WTC11 (cell line): ENCODE measurements around the gene RBM19. TPM values are rescaled to one million over a fixed set of nuclear protein-coding genes. Genes with fewer than 3 reads are reported as not detected.

ENCODE experiments used
- ATAC-seq: fragments of 200-7000 bp; cut with Tn5 transposase; 2 replicates; pipeline ENCODE4 v1.10.0; 2021; ENCODE audit warnings: mild to moderate bottlenecking, moderate library complexity
- CTCF ChIA-PET: fragments of 300-600 bp; sonication (Branson Sonifier 250); formaldehyde crosslinking; loops from one replicate; lab custom pipeline; 2021; ENCODE audit warnings: antibody characterized with exemption; lab: Charles Lee
- POLR2A ChIA-PET: fragments of 350-600 bp; sonication (Branson Sonifier 250); formaldehyde crosslinking; loops from one replicate; lab custom pipeline; 2021; ENCODE audit warnings: antibody characterized with exemption; lab: Charles Lee
- DNase-seq: peaks from one replicate; pipeline ENCODE4 v3.0.0; 2021; ENCODE audit warnings: low spot score
- H3K27ac Mint-ChIP-seq: 2 replicates; pipeline ENCODE4 v1.8.0; 2021; ENCODE audit warnings: mixed read lengths
- H3K27me3 Mint-ChIP-seq: 2 replicates; pipeline ENCODE4 v1.8.0; 2021; ENCODE audit warnings: low read depth, mild to moderate bottlenecking, moderate library complexity, mixed read lengths
- H3K36me3 Mint-ChIP-seq: 2 replicates; pipeline ENCODE4 v1.8.0; 2021; ENCODE audit warnings: mixed read lengths
- H3K4me1 Mint-ChIP-seq: 2 replicates; pipeline ENCODE4 v1.8.0; 2022; ENCODE audit warnings: mixed read lengths
- H3K4me3 Mint-ChIP-seq: 2 replicates; pipeline ENCODE4 v1.8.0; 2021; ENCODE audit warnings: mild to moderate bottlenecking, moderate library complexity, mixed read lengths
- H3K9me3 Mint-ChIP-seq: 2 replicates; pipeline ENCODE4 v1.8.0; 2021; ENCODE audit warnings: mixed read lengths
- CREB1 ChIP-seq: sonication (generic); formaldehyde crosslinking; IDR thresholded peaks from 2 replicates; pipeline ENCODE4 v1.8.0; 2023; ENCODE audit warnings: mild to moderate bottlenecking, missing genetic modification reagents
- GABPB1 ChIP-seq: sonication (generic); formaldehyde crosslinking; IDR thresholded peaks from 2 replicates; pipeline ENCODE4 v1.8.1; 2023; ENCODE audit warnings: mild to moderate bottlenecking, missing genetic modification reagents
- GTF2I ChIP-seq: fragments of 250-450 bp; sonication (Bioruptor Pico); conservative IDR thresholded peaks from 2 replicates; pipeline ENCODE4 v1.4.0; 2021; ENCODE audit warnings: mild to moderate bottlenecking
- HMGA2 ChIP-seq: fragments of 250-450 bp; sonication (Bioruptor Pico); IDR thresholded peaks from 2 replicates; pipeline ENCODE4 v1.4.0; 2021; ENCODE audit warnings: mild to moderate bottlenecking, moderate library complexity
- IRF2 ChIP-seq: sonication (generic); formaldehyde crosslinking; IDR thresholded peaks from 2 replicates; pipeline ENCODE4 v1.8.0; 2022; ENCODE audit warnings: low read depth, missing genetic modification reagents, borderline replicate concordance
- JAZF1 ChIP-seq: fragments of 250-450 bp; sonication (Bioruptor Pico); IDR thresholded peaks from 2 replicates; pipeline ENCODE4 v1.9.0; 2021; ENCODE audit warnings: moderate library complexity, mild to moderate bottlenecking, inconsistent platforms
- MYBL2 ChIP-seq: sonication (generic); formaldehyde crosslinking; IDR thresholded peaks from 2 replicates; pipeline ENCODE4 v1.8.1; 2023; ENCODE audit warnings: mild to moderate bottlenecking, moderate library complexity, missing genetic modification reagents
- NFATC4 ChIP-seq: fragments of 250-450 bp; sonication (Bioruptor Pico); IDR thresholded peaks from 2 replicates; pipeline ENCODE4 v1.9.0; 2021; ENCODE audit warnings: mild to moderate bottlenecking
- NFE2L1 ChIP-seq: sonication (generic); formaldehyde crosslinking; IDR thresholded peaks from 2 replicates; pipeline ENCODE4 v1.8.1; 2023; ENCODE audit warnings: missing genetic modification reagents
- NR3C1 ChIP-seq: sonication (generic); formaldehyde crosslinking; conservative IDR thresholded peaks from 2 replicates; pipeline ENCODE4 v1.8.1; 2023; ENCODE audit warnings: low read depth, mild to moderate bottlenecking, missing genetic modification reagents
- TP53 ChIP-seq: sonication (generic); formaldehyde crosslinking; IDR thresholded peaks from 2 replicates; pipeline ENCODE4 v1.8.1; 2023; ENCODE audit warnings: mild to moderate bottlenecking, missing genetic modification reagents
- ZNF396 ChIP-seq: fragments of 250-450 bp; sonication (Bioruptor Pico); IDR thresholded peaks from 2 replicates; pipeline ENCODE4 v1.8.0; 2021; ENCODE audit warnings: mild to moderate bottlenecking, moderate library complexity, borderline replicate concordance
- ZNF425 ChIP-seq: fragments of 250-450 bp; sonication (Bioruptor Pico); conservative IDR thresholded peaks from 2 replicates; pipeline ENCODE4 v1.9.0; 2021; ENCODE audit warnings: mild to moderate bottlenecking
- ZNF512 ChIP-seq: sonication (generic); formaldehyde crosslinking; IDR thresholded peaks from 2 replicates; pipeline ENCODE4 v1.8.1; 2022; ENCODE audit warnings: missing genetic modification reagents, borderline replicate concordance
- total RNA-seq: library from RNA; stranded (reverse); gene quantifications from 3 replicates; pipeline ENCODE4 v1.2.3, GENCODE V29; 2021
- TF ChIP-seq, protein P1 (sequence below): sonication (generic); formaldehyde crosslinking; IDR thresholded peaks from 2 replicates; pipeline ENCODE4 v1.8.0; 2023; ENCODE audit warnings: missing genetic modification reagents
- TF ChIP-seq, protein P2 (sequence below): sonication (generic); formaldehyde crosslinking; IDR thresholded peaks from 2 replicates; pipeline ENCODE4 v1.8.1; 2023; ENCODE audit warnings: mild to moderate bottlenecking, moderate library complexity, missing genetic modification reagents
- TF ChIP-seq, protein P3 (sequence below): sonication (generic); formaldehyde crosslinking; IDR thresholded peaks from 2 replicates; pipeline ENCODE4 v1.8.0; 2022; ENCODE audit warnings: mild to moderate bottlenecking, missing genetic modification reagents
- TF ChIP-seq, protein P4 (sequence below): sonication (generic); formaldehyde crosslinking; IDR thresholded peaks from 2 replicates; pipeline ENCODE4 v1.8.0; 2022; ENCODE audit warnings: mild to moderate bottlenecking, missing genetic modification reagents

The RBM19 gene
- total RNA-seq, 1 experiment from 2014 or later: 60.1 TPM

DNA sequence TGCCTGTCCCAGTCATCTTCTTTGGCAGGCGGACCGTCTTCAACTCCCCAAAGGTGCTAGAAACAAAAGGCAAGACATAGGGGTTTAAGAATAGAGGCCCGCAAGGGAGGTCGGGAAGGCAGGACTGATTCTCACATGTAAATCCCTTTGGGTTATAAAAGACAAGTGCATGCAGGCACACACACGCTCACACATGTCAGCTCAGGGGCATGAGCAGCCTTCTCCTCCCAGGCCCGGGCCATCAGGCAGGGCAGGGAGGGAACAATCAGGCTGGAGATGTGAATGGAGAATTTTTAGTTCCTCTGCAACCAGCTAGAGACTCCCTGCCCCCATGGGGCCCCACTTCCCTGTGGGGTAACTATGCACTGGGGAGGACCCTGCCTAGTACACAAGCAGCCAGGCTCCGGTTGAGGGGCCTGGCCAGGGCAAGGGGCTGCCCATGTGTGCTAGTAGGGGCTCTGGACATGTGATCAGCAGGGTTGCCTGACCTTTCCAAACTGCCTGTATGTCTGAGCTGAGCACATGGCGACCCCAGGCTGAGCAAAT, 107.2 kb downstream of the RBM19 start (continued):
- no peak for TF ChIP-seq IRF2 (CRISPR knock-in tag)

- no peak overlapping the region for H3K27ac Mint-ChIP-seq
- H3K27me3 Mint-ChIP-seq: no peaks in the 10 kb centered on the region
- H3K9me3 Mint-ChIP-seq: no peaks in the 10 kb centered on the region
- no peak overlapping the region for H3K4me3 Mint-ChIP-seq
- no peaks in the 10 kb centered on the region; the same call in 1 of the 2 replicates for H3K36me3 Mint-ChIP-seq
- ATAC-seq: no peak
- TF ChIP-seq, protein P1, sequence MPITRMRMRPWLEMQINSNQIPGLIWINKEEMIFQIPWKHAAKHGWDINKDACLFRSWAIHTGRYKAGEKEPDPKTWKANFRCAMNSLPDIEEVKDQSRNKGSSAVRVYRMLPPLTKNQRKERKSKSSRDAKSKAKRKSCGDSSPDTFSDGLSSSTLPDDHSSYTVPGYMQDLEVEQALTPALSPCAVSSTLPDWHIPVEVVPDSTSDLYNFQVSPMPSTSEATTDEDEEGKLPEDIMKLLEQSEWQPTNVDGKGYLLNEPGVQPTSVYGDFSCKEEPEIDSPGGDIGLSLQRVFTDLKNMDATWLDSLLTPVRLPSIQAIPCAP (CRISPR knock-in tag): no peak
- TF ChIP-seq NFATC4 (no peak), GABPB1 (no peak), ZNF425 (CRISPR knock-in tag) (no peak), TP53 (CRISPR knock-in tag) (no peak), GTF2I (CRISPR knock-in tag) (no peak), HMGA2 (CRISPR knock-in tag) (no peak), NFE2L1 (no peak), CREB1 (CRISPR knock-in tag) (no peak)
- TF ChIP-seq, protein P2, sequence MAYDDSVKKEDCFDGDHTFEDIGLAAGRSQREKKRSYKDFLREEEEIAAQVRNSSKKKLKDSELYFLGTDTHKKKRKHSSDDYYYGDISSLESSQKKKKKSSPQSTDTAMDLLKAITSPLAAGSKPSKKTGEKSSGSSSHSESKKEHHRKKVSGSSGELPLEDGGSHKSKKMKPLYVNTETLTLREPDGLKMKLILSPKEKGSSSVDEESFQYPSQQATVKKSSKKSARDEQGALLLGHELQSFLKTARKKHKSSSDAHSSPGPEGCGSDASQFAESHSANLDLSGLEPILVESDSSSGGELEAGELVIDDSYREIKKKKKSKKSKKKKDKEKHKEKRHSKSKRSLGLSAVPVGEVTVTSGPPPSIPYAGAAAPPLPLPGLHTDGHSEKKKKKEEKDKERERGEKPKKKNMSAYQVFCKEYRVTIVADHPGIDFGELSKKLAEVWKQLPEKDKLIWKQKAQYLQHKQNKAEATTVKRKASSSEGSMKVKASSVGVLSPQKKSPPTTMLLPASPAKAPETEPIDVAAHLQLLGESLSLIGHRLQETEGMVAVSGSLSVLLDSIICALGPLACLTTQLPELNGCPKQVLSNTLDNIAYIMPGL (CRISPR knock-in tag): no peak
- TF ChIP-seq, protein P3, sequence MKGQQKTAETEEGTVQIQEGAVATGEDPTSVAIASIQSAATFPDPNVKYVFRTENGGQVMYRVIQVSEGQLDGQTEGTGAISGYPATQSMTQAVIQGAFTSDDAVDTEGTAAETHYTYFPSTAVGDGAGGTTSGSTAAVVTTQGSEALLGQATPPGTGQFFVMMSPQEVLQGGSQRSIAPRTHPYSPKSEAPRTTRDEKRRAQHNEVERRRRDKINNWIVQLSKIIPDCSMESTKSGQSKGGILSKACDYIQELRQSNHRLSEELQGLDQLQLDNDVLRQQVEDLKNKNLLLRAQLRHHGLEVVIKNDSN (CRISPR knock-in tag): no peak
- DNase-seq: no peak
- POLR2A ChIA-PET: interaction anchor here (0.6 kb wide), 1 partner anchor 556 kb away, joined by 6 read pairs; no protein-coding TSS in a partner anchor
- H3K4me1 Mint-ChIP-seq: peaks cover 32% of the 10 kb centered on the region
- CTCF ChIA-PET: interaction anchor here (0.9 to 2.2 kb wide), 3 partner anchors 9 to 32 kb away, joined by 3 to 9 read pairs (median 5); no protein-coding TSS in a partner anchor
These were observed 108.8 kb downstream of the RBM19 start for GRCh38 chr12:113857371-113857770.

DNA sequence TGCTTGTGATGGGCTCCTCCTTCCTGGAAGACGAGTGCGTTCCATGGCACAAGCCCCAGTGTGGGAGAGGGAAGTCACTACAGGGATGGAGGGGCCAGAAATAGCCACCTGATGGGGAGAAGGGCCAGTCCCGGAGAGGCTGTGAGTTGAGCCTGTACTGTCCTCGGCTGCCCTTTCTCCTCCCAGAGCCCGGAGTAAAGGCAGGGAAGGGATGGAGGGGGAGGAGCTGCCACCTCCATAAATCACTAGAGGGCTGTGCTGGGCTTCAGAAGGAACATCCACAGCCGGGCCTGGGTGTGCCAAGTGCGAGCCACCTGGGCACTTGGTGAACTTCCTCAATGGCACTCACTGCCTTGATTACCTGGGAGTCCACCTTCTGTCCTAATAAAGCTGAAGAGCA, 110.1 kb downstream of the RBM19 start:
- H3K27ac Mint-ChIP-seq: no peak overlapping the region
- ATAC-seq (no peak), DNase-seq (no peak)
- H3K27me3 Mint-ChIP-seq: no peaks in the 10 kb centered on the region
- peaks cover 18% of the 10 kb centered on the region for H3K4me1 Mint-ChIP-seq
- CTCF ChIA-PET: interaction anchor here (1.5 to 2.2 kb wide), 2 partner anchors 11 to 37 kb away, joined by 4 to 9 read pairs; no protein-coding TSS in a partner anchor
- no peak overlapping the region for H3K4me3 Mint-ChIP-seq
- no peaks in the 10 kb centered on the region for H3K9me3 Mint-ChIP-seq
- no peaks in the 10 kb centered on the region; the same call in 1 of the 2 replicates for H3K36me3 Mint-ChIP-seq
- POLR2A ChIA-PET: no interaction called here
- TF ChIP-seq ZNF425 (CRISPR knock-in tag): no peak
- TF ChIP-seq, protein P3 (CRISPR knock-in tag): no peak
- TF ChIP-seq TP53 (CRISPR knock-in tag): no peak
- no peak for TF ChIP-seq ZNF396 (CRISPR knock-in tag)
- TF ChIP-seq, protein P4, sequence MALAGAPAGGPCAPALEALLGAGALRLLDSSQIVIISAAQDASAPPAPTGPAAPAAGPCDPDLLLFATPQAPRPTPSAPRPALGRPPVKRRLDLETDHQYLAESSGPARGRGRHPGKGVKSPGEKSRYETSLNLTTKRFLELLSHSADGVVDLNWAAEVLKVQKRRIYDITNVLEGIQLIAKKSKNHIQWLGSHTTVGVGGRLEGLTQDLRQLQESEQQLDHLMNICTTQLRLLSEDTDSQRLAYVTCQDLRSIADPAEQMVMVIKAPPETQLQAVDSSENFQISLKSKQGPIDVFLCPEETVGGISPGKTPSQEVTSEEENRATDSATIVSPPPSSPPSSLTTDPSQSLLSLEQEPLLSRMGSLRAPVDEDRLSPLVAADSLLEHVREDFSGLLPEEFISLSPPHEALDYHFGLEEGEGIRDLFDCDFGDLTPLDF (CRISPR knock-in tag): no peak
- TF ChIP-seq NR3C1: no peak
- no peak for TF ChIP-seq MYBL2 (CRISPR knock-in tag)
- no peak for TF ChIP-seq ZNF512 (CRISPR knock-in tag)
- TF ChIP-seq JAZF1 (CRISPR knock-in tag): no peak
